HG03196 (cell line): ENCODE results near the gene RHOF.
"Not testable (repeated sequence)": the region's sequence is repeated elsewhere in the genome, so short reads cannot be mapped to it uniquely, and the experiment has no call there.

Experiments used
- ATAC-seq: cut with Tn5 transposase; IDR thresholded peaks from one replicate; pipeline ENCODE4 v1.9.1; 2021; ENCODE audit not compliant: unreplicated experiment

The RHOF gene

DNA sequence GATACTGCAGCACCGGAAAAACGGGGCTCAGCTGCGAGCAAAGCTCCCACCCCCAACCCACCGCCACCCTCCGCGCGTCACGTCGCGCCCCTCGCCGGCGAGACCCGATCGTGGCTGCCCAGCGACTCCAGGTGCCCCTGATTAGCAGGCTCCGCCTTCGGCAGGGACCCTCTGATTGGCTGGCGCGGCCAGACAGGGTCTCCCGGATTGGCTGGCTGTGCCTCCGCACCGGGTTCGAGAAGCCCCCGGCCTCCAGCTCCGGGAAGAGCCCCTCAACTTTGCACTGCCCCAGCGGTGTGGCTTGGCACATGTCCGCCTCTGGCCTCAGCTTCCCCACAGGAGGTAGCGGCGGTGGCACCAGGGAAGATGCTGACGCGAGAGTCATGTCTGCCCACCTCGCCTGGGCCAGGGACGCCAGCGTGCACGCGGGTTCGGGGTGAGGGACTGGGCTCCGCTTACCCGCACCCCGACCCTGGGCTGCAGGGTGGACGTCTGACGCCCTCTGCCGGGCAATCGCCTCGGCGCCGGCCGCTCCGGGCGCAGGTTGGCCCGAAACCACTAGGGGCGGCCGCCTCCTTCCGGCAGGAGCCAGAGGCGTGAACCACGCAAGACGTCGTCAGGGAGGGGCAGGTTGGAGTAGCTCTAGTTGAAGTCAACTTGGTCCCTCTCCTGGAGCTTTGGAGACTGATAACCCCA is 498 bp upstream of the RHOF start:
- peak; percentile 42 for ATAC-seq

DNA sequence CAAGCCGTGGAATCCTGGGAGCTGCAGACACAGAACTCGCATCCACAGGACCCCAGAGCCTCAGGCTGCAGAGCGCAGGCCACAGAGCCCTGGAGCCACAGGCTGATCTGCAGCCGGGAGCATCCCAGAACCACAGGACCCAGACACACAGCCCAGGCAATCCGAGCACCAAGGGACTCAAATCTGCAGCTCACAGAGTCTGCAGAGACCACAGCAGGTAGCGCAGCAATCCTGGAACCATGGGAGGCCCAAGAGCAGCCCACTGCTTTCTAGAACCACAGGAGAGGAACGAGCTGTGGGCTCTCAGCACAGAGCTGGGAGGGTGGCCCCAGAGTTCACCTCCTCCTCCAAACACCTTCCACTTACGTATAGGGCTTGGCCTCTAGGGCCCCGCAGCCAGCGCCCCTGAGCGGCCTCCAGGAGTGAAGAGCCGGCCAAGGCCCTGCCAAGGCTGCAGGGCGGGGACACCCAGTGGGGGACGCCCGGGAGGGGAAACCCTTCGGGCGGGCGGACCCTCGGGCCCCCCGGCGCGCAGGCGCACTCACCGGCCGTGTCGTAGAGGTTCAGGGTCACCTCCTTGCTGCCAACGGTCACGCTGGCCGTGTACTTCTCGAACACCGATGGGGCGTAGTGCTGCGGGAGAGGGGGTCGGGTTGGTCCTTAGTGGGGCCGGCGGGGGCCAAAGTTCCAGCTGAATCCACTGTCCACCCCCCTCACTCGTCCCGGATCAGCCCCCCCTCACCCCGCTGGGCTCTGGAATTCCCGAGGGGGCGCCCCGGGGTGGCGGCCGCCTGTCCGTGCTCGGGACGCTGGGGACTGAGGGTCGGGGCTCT is 665 bp downstream of the RHOF start:
- ATAC-seq, result no peak

DNA sequence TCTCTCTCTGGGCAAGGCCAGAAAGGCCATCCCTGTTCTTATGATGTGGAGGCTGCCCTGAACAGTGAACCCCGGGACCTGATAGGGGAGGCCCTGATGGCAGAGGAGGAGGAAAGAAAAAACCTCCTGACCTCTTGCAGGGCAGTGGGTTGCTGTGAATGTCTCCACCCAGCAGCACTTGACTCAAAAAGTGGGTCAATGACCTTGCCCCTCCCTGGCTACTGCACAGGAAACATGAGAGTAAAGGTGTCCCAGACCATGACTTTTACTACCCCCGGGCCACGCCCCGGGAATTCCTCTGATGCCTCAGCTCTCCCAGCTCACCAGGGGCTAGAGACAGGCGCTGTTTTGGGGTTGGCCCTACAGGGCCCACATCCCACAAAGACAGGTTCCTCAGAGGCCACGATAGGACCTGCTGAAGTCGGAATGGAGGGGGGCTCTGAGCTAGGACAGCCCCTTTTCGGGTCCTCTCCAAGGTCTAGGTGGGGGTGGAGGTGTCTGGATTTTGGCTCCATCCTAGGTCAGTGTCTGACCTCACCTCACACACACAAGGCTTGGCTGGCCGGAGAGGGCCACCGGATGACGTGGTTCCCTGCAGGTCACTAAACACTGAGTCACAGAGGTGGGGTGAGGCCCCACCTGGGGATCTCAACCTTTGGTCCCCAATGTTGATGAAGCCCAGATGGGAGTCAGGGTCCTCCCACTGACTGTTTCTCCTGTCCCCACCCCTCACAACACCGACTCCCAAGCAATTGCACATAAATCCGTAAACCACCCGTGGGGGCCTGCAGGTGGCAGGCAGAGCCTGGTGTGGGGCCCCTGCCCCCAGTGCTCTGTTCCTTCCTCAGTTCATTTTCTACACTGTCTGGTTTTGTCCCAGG is 1.6 kb downstream of the RHOF start:
- ATAC-seq, result no peak

- ATAC-seq, result not testable (repeated sequence)
These were observed 2.7 kb downstream of the RHOF start for GRCh38 chr12:121790785-121791184.

DNA sequence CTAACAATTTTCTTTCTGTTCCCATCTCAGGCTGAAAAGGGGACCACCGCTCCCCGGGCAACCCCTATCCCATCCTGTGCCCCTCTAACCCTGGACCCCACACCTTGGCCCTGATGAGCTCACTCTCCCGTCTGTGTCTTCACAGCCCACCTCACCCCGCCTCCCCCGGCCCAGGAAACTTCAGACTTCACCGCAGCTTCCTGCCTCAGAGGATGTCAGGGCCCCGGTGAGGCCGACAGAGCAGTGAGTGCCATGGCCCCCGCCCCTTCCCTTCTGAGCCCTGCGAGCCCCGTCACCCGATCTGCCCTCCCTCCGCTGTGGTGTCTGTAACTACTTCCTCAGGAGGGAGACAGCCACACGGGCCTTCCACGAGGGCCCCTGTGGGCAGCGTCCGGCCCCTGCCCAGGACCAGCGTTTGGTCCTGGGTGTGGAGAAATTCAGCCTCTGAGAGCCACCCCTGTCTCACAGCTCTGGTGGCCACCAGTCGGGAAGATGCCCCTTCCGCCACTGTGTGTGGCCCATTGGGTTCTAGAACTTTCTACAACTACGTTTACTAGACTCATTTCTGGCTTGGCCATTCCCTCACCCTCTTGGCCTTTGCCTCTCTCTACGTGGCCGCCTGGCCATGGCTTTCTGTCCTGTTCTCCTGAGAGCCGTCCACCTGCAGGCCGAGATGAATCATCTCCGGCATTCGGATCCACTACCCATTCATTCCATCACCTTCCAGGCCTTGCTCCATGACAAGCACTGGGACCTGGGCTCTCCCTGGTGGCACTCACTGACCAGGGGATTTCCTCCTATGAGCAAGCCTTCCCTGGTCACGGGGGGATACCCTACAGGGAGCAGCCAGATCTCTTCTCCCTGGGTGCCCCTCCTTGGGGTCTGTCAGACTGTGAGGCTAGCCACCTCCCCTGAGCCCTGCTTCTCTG is 3.4 kb downstream of the RHOF start:
- ATAC-seq, result peak; percentile 35

DNA sequence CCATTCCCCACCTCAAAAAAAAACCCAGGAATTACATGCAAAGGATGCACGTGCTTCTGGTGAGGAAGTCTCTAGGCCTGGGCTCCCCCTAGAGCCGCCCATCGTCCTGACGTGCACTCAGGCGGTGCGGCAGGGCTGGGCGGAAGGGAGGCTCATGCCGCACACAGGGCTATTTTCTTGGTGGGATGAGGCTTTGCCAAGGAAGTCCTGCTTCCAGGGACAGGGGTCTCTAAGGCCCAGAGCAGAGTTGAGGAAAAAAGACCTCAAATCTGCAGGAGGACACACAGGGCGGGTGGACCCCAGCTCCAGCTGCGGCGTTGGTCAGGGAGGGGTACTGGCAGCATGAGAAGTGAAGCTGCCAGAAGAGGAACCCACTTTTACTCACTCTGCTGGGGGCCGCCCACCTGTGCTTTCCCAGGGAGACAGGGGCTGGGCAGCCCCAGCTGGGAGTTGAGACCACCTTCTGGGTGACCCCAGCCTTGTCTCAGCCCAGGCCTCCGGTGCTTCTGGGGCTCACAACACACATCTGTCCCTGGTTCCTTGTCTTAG is 4.2 kb downstream of the RHOF start:
- peak; percentile 20 for ATAC-seq

DNA sequence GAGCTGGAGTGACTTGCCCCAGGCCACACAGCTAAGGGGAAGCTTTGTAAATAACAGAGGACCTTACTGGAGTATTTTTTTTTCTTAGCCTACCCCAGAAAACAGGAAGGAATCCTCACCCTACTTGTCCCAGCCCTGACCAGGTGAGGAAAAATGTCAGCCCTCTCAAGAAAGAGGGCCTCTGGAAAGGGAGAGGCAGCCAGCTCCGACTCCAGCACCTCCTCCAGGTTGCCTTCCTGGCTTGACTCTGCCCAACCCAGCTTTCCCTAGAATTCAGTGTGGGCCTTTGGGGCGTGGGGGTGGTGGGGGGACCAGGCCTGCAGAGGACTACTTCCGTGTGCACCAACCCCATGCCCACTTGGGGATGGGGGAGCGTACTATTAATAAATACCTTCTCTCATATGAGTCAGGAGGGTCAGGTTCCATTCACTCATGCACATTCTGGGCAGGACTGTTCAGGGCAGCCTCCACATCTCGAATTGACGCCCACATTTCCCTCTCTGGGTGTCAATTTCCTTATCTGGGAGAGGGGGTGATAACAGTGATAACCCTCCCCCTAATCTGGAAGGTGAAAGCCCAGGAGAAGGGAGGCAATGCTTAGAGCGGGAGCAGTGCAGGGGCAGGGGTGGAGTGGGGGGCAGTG is 5.2 kb downstream of the RHOF start:
- no peak for ATAC-seq

GRCh38 chr12:121787063-121788025 is 6.1 kb downstream of the RHOF start:
- ATAC-seq, result no peak

GRCh38 chr12:121786440-121786825 is 7.1 kb downstream of the RHOF start:
- no peak for ATAC-seq

DNA sequence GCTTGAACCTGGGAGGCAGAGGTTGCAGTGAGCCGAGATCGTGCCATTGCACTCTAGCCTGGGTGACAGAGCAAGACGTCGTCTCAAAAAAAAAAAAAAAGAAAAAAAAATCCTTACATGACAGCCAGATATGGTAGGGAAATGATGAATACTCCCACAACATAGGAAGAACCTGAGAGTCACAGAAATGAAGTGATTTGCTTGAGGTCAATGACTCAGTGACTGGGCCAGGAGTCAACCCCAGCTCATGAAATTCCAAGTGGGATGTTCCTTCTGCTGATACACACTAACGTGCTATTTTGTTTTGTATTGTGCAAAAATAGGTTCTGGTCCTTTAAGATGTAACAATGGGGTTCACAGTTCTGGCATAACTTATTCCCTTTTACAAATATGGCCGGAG is 9.0 kb downstream of the RHOF start:
- ATAC-seq, result no peak

- ATAC-seq, result no peak
These were observed 9.7 kb downstream of the RHOF start for GRCh38 chr12:121783766-121784165.

DNA sequence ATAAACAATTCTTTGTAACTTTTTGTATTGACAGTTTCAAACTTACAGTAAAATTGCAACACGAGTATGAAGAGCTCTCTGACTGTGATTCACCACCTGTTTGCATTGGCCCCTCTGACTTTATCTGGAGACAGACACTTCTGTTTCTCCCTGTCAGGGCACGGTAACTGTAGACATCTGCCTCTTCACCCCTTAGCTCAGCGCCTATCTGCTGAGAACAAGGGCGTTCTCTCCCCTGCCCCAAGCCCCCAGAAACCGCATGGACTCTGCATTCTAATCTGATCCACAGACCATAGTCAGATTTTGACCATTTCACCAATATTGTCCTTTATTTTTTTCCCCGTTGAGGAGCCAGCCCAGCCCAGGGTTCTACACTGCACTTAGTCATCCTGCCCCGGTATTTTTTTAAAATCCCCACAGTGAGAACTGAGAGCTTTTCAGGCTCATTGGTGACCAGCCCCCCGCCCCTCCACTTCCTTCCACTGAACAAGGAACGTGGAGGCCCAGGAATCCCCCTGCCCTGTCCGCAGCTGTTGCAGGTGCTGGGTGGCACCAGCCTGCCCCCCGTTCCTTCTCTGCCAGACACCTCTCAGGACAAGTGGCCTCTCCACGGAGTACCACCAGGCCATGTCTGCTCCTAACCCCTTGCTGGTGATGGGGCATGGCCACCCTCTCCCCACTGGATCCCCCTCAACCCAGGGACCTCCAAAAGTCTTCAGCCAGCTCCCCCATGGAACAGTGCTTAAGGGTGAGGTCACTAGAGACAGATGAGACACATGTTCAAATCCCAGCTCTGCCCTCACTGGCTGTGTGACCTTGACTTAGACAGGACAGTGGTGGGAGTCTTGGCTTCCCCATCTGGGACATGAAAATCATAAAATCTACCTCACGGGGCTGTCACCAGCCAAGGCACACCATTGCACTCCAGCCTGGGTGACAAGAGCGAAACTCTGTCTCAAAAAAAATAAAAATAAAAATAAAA is 11.2 kb downstream of the RHOF start:
- peak; percentile 42 for ATAC-seq

DNA sequence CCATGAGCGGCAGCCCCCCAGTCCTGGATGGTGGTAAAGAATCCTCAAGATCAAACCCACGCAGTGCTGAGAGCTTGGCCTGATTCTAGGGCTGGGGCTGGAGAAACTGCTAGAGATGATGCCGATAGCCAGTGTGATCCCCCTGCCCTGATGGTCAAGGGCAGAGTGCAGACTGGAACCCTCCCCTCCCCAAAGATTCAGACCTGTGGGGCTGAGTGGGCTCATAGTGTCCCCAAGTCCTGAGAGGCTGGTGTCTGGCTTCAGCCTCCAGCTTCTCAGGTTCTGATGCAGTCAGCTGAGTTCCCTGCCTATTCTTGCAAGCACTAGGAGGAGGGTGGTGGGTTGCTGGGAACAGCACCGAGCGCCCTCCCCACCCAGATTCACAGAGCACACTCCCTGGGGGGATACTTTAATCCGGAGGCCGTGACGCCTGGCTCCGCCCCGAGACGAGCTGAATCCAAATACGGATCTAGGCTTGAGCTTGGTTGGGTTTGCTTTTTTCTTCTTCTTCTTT is 11.9 kb downstream of the RHOF start:
- peak; percentile 23 for ATAC-seq

DNA sequence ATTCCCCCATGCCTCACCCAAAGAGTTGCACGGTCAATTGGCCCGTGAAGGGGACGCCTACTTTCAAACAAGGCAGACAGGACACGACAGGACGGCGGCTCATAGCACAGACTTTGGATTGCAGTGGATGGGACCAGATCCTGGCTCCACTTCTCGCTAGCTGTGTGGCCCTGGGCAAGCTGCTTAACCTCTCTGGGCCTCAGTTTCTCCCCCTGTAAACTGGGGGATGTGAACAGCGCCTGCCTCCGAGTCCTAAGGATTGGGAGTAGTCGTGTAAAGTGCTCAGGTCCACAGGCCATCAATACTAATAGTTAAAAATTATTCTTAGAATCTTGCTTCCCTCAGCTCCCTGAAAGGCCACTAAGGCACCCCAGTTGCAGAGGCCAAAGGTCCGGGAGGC is 13.1 kb downstream of the RHOF start:
- no peak for ATAC-seq

- ATAC-seq, result no peak
These were observed 14.0 kb downstream of the RHOF start for GRCh38 chr12:121779422-121779895.

DNA sequence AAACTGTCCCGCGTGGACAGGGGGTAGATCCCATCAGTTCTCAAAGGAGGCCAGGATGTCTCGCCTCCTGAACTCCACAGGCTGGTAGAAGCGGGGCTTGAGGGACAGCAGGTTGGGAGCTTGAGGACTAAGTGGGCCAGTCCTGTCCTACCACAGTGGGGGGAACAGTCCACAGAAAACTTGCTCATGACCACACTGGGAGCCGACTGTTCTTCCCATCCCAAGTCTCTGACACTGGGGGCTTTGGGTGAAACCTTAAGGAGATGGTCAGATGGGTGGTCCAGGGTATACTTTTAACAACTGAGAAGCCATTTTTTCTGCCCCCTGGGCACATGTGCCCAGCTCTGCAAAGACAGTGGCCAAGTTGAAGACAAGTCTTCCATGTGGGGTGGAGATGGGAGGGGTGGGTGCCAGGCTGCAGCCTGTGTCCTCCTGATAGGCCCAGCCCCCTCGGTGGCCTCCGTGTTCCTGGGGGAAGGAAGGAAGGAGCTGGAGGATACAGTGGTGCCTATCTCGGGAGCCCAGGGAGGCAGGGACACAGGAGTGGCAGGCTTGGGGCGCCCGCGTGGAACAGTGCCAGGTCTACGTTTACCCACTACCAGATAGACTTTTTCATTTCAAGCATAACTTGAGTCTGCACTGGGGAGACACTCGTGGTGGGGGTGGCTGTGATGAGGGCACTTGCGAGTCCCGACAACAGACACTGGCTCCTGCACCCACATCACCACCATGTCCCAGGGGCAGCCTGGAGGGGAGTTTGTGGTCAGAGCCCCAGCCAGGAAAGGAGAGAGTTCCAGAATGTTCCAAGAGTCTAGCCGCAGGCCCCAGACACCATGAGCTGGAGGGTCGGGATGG is 14.7 kb downstream of the RHOF start:
- ATAC-seq, result no peak
